DND-41 (cell line): ENCODE results near the gene TTYH2.

Experiments used
- ATAC-seq: fragments of 200-7000 bp; cut with Tn5 transposase; 3 replicates; pipeline ENCODE4 v1.9.1; 2021; ENCODE audit warnings: low read depth; ENCODE audit not compliant: insufficient read depth
- DNase-seq: peaks from one replicate; pipeline ENCODE4 v3.0.0-alpha.2; 2020
- H2AFZ ChIP-seq: 2 replicates; pipeline ENCODE4 v1.6.0; 2012; ENCODE audit warnings: low read depth, low read length
- H3K27ac ChIP-seq: 2 replicates; pipeline ENCODE4 v1.5.1; 2012; ENCODE audit warnings: low read length, inconsistent platforms
- H3K27me3 ChIP-seq: fragments of 200-600 bp; sonication (generic); 2 replicates; pipeline ENCODE4 v1.6.0; 2012; ENCODE audit warnings: low read length, mild to moderate bottlenecking, inconsistent platforms; ENCODE audit not compliant: insufficient read depth, poor library complexity
- H3K36me3 ChIP-seq: 2 replicates; pipeline ENCODE4 v1.5.1; 2012; ENCODE audit warnings: low read length, inconsistent platforms; ENCODE audit not compliant: insufficient read depth
- H3K4me1 ChIP-seq: 2 replicates; pipeline ENCODE4 v1.5.1; 2012; ENCODE audit warnings: mild to moderate bottlenecking, low read length; ENCODE audit not compliant: insufficient read depth
- H3K4me2 ChIP-seq: 2 replicates; pipeline ENCODE4 v1.6.0; 2012; ENCODE audit warnings: mild to moderate bottlenecking, moderate library complexity, low read length, inconsistent platforms; ENCODE audit not compliant: insufficient read depth
- H3K4me3 ChIP-seq, 2 experiments: fragments of 200-600 bp in 1 of 2; shearing (Covaris generic) in 1 of 2; 2 replicates each; pipeline ENCODE4 v1.5.1; 2012 to 2016; ENCODE audit warnings: inconsistent platforms in 2 of 2, low read length in 2 of 2, mild to moderate bottlenecking in 2 of 2, low read depth in 1 of 2, moderate library complexity in 1 of 2
- H3K79me2 ChIP-seq: 2 replicates; pipeline ENCODE4 v1.6.0; 2012; ENCODE audit warnings: low read length, inconsistent platforms; ENCODE audit not compliant: insufficient read depth
- H3K9ac ChIP-seq: 2 replicates; pipeline ENCODE4 v1.6.0; 2012; ENCODE audit warnings: low read depth, mild to moderate bottlenecking, inconsistent platforms, low read length, moderate library complexity
- H3K9me3 ChIP-seq: 2 replicates; pipeline ENCODE4 v1.5.1; 2012; ENCODE audit warnings: low read length, moderate library complexity, mild to moderate bottlenecking, inconsistent platforms; ENCODE audit not compliant: insufficient read depth, severe bottlenecking
- H4K20me1 ChIP-seq: 2 replicates; pipeline ENCODE4 v1.6.0; 2012; ENCODE audit warnings: low read length; ENCODE audit not compliant: insufficient read depth
- CTCF ChIP-seq: IDR thresholded peaks from 2 replicates; pipeline ENCODE4 v1.5.1; 2012; ENCODE audit warnings: borderline replicate concordance, low read length, moderate library complexity, mild to moderate bottlenecking; ENCODE audit not compliant: poor library complexity, severe bottlenecking; ENCODE audit errors: extremely low read depth
- EZH2 ChIP-seq: IDR thresholded peaks from 3 replicates; pipeline ENCODE4 v1.6.1; 2012; ENCODE audit warnings: borderline replicate concordance, low read depth, mild to moderate bottlenecking, moderate library complexity, low read length, inconsistent platforms; ENCODE audit not compliant: severe bottlenecking

TTYH2 gene

GRCh38 chr17:74194682-74195081 lies 18.7 kb upstream of the TTYH2 start:
- H3K9ac ChIP-seq, result no peak overlapping the region
- ATAC-seq (no peak), DNase-seq (no peak)
- no peak overlapping the region for H2AFZ ChIP-seq
- peaks cover 26% of the 10 kb centered on the region for H3K27me3 ChIP-seq
- H3K4me2 ChIP-seq, result no peak overlapping the region
- TF ChIP-seq CTCF (no peak), EZH2 (no peak)
- H4K20me1 ChIP-seq, result no peaks in the 10 kb centered on the region; the same call in 1 of the 2 replicates
- H3K9me3 ChIP-seq, result no peaks in the 10 kb centered on the region
- H3K36me3 ChIP-seq, result no peaks in the 10 kb centered on the region
- no peaks in the 10 kb centered on the region for H3K4me1 ChIP-seq
- H3K79me2 ChIP-seq, result no peaks in the 10 kb centered on the region
- no peak overlapping the region for H3K27ac ChIP-seq
- no peak overlapping the region for H3K4me3 ChIP-seq

- Histone ChIP-seq H3K4me1 (no peaks in the 10 kb centered on the region), H3K9ac (no peak overlapping the region)
- ATAC-seq, result no peak
Measured at GRCh38 chr17:74196541-74197317, 16.6 kb upstream of the TTYH2 start.

GRCh38 chr17:74197801-74198200 lies 15.6 kb upstream of the TTYH2 start:
- H3K4me2 ChIP-seq, result no peak overlapping the region
- H4K20me1 ChIP-seq, result no peaks in the 10 kb centered on the region; the same call in 1 of the 2 replicates
- H3K27ac ChIP-seq, result no peak overlapping the region
- H3K79me2 ChIP-seq, result no peaks in the 10 kb centered on the region
- H2AFZ ChIP-seq, result no peak overlapping the region
- DNase-seq, result no peak
- no peaks in the 10 kb centered on the region for H3K36me3 ChIP-seq
- no peaks in the 10 kb centered on the region for H3K9me3 ChIP-seq
- no peak overlapping the region for H3K9ac ChIP-seq
- ATAC-seq, result no peak
- no peak for TF ChIP-seq CTCF
- no peak for TF ChIP-seq EZH2
- H3K4me3 ChIP-seq, result no peak overlapping the region
- peaks cover 35% of the 10 kb centered on the region for H3K27me3 ChIP-seq
- H3K4me1 ChIP-seq, result peaks cover 2% of the 10 kb centered on the region; the same call in 1 of the 2 replicates

More at GRCh38 chr17:74196541-74197317, 16.6 kb upstream of the TTYH2 start:
- H3K4me3 ChIP-seq, result no peak overlapping the region
- H3K9me3 ChIP-seq, result no peaks in the 10 kb centered on the region
- H3K79me2 ChIP-seq, result no peaks in the 10 kb centered on the region
- peaks cover 35% of the 10 kb centered on the region for H3K27me3 ChIP-seq
- H4K20me1 ChIP-seq, result no peaks in the 10 kb centered on the region; the same call in 1 of the 2 replicates
- no peak for DNase-seq
- H3K4me2 ChIP-seq, result no peak overlapping the region
- H2AFZ ChIP-seq, result no peak overlapping the region
- H3K36me3 ChIP-seq, result no peaks in the 10 kb centered on the region
- TF ChIP-seq EZH2, result no peak
- no peak for TF ChIP-seq CTCF
- H3K27ac ChIP-seq, result no peak overlapping the region
